GM21717 (cell line): ENCODE results near the gene KANK4.

Source experiments
- ATAC-seq: cut with Tn5 transposase; IDR thresholded peaks from one replicate; pipeline ENCODE4 v1.9.1; 2021; ENCODE audit warnings: mild to moderate bottlenecking, moderate library complexity; ENCODE audit not compliant: unreplicated experiment

The KANK4 gene

DNA sequence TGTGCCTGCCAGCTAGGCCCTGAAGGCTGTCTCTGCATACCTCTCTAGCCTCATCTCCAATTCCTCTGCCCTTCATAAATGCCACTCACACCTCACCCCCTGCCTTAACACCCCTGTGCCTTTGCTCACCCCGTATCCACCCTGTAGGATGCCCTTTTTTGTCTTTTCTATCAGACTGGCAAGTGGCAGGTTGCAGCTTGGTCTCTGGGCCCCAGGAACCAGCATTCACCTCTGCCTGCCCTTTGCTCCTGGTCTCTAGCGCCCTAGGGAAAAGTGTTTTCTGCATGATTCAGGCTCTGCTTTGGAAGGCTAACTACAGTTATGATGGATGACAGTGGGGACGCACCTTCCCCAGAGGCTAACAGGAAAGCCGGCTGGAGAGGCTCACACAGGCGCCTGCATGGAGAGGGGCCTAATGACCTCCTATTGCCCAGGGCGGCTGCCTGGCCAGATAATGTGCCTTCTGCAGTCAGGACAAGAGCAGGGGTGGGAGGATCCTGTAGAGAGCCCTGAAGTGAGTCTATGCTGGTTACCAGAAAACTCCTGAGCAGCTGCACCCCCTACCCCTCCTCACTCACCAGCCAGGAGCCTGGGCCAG, 11.2 kb downstream of the KANK4 start:
- no peak for ATAC-seq

GRCh38 chr1:62307446-62307845, 11.8 kb downstream of the KANK4 start:
- no peak for ATAC-seq

- ATAC-seq, result no peak
Measured at GRCh38 chr1:62306065-62306464, 13.2 kb downstream of the KANK4 start.

- ATAC-seq, result no peak
Measured at GRCh38 chr1:62304975-62305374, 14.3 kb downstream of the KANK4 start.

- no peak for ATAC-seq
Measured at GRCh38 chr1:62304515-62304914, 14.7 kb downstream of the KANK4 start.

- ATAC-seq, result no peak
Measured at GRCh38 chr1:62301726-62302390, 17.4 kb downstream of the KANK4 start.

DNA sequence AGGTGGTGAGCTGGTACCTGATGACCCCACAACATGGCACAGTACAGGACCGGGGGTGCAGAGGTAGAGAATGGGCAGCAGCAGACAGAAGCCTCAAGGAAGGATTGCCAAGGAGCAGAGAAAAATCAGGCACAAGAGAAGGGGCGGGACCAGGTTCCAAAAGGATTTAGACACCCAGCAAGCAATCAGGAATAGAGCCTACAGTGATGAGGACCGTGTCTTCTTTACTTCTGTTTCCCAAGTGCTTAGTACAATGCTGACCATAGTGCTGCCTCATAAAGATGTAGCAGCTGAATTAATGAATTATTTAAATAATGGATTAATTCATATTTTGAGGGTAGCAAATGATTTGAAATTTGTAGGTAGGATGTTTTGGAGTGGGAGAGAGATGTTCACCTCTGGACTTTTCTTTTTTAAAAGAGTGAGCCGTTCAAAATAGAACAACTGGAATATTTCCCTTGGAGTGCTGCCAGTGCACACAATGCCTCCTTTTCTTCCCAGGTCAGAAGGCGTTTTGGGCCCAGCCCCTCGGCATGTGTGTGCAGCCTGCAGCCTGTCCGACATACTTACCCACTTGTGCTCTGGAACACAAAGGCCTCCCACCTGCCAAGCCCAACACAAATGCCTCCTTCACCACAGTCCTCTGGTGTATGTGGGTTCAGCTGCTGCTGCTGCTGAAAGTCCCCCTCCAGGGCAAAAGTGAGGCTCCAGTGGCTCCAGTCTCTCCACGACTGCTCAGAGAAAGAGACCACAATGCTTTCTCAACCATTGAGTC, 19.6 kb downstream of the KANK4 start:
- no peak for ATAC-seq

GRCh38 chr1:62295921-62296491, 23.2 kb downstream of the KANK4 start:
- ATAC-seq, result peak; percentile 90

GRCh38 chr1:62294261-62294660, 25.0 kb downstream of the KANK4 start:
- ATAC-seq, result no peak

DNA sequence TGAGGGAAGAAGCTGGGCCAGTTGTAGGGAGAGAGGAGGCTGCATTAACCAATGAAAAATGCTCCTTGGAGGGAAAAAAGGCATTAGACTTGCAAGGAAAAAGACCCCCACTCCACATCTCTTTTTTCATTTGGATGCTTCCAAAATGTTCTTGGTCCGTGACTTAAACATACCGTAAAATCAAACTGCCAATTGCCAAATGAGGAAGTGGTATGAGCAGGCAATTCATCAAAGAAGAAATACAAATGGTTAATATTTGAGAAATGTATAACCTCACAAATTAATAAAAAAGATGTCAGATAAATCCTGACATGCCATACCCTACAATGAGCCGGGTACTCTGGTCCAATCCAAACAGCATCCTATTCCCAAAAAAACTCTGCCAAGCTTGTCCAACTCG, 30.6 kb downstream of the KANK4 start:
- ATAC-seq, result no peak

GRCh38 chr1:62288224-62288623, 31.0 kb downstream of the KANK4 start:
- no peak for ATAC-seq

DNA sequence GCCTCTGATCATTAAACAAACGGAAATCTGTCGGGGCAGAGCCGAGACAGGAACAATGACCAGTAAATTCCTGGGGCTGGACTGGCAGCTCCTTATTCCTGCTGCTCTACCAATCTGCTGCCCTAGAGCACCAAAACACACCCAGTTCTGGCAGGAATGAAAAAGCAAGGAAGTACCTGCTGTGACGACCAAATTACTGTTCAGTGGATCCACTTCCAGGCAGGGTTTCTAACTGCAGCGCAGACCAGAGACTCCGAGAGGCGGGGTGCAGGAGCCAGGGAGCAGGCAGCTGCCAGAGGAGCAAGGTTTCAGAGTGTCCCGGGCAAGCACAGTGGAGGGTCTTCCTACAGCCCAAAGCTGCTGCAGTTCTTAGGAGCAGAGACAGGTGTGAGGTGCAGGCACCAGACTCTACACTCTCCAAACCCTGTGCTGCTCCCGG, 32.4 kb downstream of the KANK4 start:
- no peak for ATAC-seq

DNA sequence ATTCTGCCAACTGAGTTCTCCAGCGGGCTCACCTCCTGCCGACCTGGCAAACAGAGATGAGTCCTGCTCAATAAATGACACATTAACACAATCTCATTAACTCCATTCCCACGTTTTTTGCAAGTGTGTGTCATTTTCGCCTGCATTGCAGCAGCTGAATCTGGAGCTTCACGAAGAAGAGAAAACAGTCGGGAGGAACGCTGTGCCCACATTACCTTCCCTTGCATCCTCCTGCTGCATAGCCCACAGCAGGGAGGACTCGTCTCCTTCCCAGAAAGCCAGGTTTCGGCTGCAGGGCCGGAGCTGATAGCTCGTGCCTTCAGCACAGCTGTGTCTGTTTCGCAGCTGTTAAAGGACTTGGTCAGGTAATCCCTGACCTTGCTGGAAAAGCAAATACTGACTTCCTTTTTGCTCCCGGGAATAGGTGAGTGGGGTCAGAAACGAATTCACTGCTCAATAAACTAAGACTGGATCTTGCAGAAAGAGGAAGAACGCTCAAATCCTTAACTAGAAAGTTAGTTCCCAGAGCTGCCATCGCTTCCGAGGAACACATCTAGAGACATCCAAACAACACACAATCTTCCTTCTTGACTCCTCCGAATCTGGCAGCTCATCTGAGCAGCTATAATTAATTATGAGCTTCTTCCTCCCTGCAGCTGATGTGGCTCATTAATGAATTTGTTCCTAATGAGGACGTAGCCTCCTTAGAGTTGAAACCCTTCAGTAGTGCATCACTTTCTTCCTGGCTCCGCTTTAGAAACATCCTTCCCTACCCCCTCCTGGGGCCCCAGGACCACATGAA, 33.0 kb downstream of the KANK4 start:
- ATAC-seq, result no peak

GRCh38 chr1:62285440-62285839, 33.8 kb downstream of the KANK4 start:
- ATAC-seq, result no peak

DNA sequence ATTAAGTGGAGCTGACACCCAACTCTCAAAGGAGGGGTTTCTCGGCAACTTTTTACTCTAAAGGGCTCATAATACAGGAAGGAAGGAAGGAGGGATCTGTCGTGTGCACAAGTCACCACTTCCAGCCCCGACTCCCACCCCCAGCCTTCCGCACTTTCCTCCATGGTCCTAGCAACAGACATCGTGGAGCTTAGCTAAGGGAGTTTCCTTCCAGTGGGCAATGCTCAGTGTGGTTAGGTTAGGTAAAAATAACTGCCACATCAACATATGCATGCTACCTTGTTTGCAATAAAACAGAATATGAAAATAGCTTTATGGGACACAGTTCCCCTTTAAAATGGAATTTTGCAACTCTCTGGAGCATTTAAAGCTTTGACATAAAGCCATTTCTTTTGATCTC, 35.2 kb downstream of the KANK4 start:
- ATAC-seq, result no peak

DNA sequence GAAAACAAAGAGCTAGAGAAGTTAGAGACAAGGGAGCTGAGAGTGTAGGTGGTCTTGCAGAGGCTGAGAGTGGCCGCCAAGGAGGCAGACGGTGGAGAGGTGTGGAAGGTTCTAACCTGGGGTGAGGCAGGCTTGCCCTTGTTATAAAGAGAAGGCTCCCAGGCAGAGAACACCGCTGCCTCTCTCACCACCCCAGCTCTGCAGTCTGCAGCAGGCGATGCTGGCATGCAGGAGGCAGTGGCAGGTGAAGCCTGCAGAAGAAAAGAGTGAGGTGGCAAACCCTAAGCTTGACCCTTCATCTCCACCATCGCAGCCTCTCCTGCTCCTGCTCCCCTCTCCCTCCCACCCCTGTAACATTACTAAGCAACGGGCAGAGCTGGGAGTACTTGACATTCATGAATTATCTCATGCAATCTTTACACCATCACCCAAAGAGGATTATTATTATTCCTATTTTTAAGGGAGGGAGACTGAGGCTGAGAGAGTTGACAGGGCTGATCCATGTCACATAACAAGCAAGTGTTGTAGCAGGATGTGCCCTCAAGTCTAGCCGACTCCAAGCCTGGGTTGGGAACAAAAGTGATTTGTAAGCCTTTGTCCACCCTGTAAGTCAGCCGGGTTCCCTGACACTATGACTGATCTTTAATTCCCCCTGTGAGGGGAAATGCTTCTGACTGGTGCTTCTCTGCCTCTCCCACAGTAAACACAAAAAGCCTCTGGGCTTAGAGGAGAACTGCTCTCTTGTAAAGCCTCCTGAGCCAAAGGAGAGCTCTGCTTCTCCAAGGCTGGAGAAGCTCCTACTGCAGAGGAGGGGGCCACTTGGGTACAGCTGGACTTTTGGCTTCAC, 36.1 kb downstream of the KANK4 start:
- ATAC-seq, result no peak

DNA sequence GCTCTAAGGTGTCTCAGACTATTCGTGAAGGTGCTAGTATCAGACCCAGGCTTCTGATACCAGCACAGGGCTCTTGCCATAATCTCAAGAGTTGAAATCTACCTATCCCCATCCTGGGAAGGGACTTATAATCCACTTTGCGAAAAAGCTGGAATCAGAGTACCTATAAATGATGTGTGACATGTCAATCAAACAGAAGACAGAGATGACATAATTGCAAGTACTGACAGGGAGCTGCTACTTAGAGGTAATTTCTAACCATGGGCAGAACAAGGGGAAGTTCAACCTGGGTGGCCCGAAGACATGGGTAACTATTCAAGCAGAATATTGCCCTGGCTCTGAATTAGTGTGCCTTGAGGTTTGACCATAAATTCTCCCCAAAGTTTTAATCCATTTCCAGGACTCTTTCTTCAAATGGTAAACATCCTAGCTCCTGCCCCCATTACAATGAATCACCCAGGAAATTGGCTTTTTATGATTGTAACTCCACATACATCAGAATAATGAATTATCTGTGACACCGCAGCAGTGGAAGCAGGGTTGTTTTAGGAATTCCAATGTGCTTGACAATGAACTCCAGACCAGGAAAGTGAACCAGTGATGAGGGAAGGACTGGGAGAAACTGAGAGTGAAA, 37.2 kb downstream of the KANK4 start:
- no peak for ATAC-seq

- ATAC-seq, result no peak
Measured at GRCh38 chr1:62280960-62281465, 38.2 kb downstream of the KANK4 start.

DNA sequence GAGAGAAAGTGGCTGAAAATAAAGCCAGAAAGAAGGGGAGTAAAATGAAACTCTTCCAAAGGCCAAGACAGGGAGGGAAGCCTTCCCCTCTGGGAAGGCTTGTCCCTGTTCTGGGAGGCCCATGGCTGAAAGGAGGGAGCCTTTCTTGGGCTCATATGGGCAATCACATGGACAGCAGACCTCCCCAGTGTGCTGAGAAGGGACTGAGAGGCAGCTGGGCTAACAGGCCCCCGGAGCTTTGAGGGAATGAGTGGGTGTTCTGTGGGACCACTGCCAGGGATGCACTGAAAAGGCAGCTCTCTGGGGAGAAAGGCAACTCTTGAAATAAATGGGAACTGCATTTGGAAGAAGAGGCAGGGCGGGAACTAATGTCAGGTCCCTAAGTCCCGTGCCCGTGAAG, 39.1 kb downstream of the KANK4 start:
- ATAC-seq, result no peak
